ENCODE measurements around the gene FGF3.

The FGF3 gene

GRCh38 chr11:69803604-69804218, 15.5 kb downstream of the FGF3 start:
- no peak for DNase-seq (ENCODE audit: low read depth)

DNA sequence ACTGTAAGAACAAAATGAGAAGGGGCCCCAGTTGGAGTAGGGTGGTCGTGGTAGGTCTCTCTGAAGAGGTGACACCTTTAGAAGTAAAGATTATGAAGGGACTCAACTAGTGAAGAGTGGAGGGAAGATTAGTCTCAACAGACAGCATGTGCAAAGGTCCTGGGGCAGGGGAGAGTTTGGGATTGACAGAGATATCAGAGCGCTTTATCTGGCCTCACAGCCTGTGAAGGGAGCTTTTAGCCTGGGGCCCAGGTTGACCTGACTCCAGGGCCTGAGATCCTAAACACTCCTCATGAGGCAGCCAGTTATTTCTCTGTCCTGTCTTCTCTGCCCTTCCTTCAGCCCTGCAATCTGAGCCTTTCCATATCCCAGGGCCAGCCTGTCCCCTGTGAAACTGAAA, 16.2 kb downstream of the FGF3 start:
- DNase-seq (ENCODE audit: low read depth) = no peak

GRCh38 chr11:69802590-69802989, 16.6 kb downstream of the FGF3 start:
- DNase-seq (ENCODE audit: low read depth) = no peak

- DNase-seq (ENCODE audit: low read depth) = no peak
Measured at GRCh38 chr11:69801513-69802335, 17.5 kb downstream of the FGF3 start.

DNA sequence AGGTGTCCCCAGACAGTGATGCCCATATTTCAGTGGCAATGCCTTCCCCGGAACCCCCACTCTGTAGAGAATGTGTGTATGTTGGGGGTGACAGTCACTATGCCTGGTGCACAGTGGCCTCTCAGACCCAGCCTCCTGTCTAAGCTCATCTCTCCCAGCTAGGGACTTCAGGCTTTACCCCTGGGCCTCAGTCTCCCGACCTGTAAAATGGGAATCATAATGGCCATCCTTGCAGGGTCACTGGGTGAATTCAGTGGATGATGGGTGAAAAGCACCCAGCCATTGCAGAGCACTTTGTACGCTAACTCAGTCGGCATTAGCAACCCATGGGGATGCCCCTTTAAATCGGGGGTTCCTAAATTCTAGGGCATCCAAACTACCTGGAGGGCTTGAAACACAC, 18.9 kb downstream of the FGF3 start:
- DNase-seq (ENCODE audit: low read depth) = no peak

- DNase-seq (ENCODE audit: low read depth) = no peak
Measured at GRCh38 chr11:69799582-69799981, 19.6 kb downstream of the FGF3 start.

DNA sequence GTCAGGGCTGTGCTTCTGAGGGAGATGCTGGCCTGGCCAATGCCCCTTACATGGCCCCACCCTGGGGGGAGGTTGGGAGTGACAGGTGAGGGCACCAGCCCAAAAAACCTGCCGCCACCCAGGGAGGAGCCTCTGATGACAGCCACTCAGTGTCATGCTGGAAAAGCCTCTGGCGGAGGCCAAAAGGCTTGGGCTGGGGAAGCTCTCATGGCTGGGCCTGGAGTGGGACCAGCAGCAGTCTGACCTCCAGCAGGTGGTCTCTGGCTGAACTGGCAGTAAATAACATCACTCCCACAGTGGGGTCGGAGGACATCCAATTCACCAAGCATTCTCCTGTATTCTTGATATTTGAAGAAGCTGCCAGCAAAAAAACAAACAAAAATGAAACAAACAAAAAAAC, 20.1 kb downstream of the FGF3 start:
- no peak for DNase-seq (ENCODE audit: low read depth)

- no peak for DNase-seq (ENCODE audit: low read depth)
Measured at GRCh38 chr11:69797737-69798528, 21.3 kb downstream of the FGF3 start.

DNA sequence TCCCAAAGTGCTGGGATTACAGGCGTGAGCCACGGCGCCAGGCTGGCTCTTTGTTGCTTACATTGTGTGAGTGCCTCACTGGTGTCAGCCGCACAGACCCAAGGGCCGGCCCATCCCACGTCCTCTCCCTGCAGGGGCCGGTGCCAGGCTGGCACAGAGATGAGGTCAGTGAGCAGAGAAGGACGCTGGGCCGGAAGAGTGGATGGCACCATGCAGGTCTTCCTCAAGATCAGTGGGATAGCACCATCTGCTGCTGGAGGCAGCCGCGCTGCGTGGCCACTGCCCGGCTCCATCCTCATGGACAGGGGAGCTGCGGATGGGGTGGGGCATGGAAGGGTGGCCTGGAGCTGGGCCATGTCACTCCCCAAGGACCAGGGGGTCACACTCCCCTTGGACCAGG, 22.1 kb downstream of the FGF3 start:
- no peak for DNase-seq (ENCODE audit: low read depth)

- DNase-seq (ENCODE audit: low read depth) = no peak
Measured at GRCh38 chr11:69796063-69796462, 23.2 kb downstream of the FGF3 start.

GRCh38 chr11:69791276-69792180, 27.7 kb downstream of the FGF3 start:
- DNase-seq (ENCODE audit: low read depth) = peak; percentile 33

GRCh38 chr11:69788956-69789355, 30.3 kb downstream of the FGF3 start:
- no peak for DNase-seq (ENCODE audit: low read depth)

DNA sequence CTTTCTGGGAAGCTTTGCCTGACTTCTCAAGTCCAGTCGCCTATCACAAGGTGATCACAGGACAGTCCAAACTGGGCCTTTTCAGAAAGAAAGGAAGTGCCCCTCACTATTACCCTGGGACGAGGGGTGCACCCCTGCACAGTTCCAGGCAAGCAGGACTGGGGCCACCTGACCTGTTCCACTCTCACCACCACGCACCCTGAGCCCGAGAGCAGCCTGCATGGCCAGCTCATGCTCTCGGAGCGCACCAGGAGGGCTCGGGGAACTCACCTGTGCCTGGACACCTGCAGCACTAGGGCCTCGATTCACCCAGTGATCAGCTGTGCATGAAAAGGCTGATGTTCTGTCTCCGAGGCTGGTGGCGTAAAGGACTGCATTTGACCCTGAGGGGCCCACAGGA, 31.3 kb downstream of the FGF3 start:
- DNase-seq (ENCODE audit: low read depth) = no peak

DNA sequence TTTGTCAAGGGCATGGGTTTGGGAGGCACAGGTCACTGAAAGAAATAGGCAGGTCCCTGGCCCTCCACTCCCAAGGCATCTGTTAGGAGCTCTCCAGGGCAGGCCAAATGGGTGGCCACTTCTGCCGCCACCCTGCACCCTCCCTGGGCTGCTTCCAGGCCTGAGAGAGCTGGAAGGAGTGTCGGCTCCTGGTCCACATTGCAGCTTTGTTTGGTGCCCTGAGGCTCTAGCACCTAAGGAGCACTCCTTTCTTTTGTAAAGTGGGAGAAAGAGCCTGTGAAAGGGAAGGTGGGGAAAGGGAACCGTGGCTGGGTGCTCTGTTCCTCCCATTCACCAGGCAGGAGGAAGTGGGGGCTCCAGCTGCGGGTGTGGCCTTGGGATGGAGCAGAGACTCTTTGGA, 31.8 kb downstream of the FGF3 start:
- DNase-seq (ENCODE audit: low read depth) = no peak

- no peak for DNase-seq (ENCODE audit: low read depth)
Measured at GRCh38 chr11:69781241-69781640, 38.0 kb downstream of the FGF3 start.

DNA sequence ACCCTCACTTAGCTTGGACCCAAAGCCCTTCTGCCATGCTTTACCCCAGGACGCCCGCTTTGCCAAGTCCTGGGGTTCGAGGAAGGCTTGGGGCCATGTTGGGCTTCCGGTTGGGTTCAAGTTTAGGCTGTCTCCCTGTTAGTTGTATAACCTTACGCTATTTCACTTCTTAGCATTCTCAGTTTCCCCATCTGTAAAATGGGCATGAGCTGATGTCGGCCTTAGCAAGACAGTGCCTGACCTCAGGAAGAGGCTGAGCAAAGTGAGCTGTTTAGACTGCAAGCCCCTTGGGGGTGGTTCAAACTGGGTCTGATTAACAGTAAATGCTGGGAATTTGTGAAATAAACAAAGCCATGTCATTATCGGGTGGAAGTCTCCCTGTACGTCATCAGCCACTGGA, 40.8 kb downstream of the FGF3 start:
- DNase-seq (ENCODE audit: low read depth) = no peak

- no peak for DNase-seq (ENCODE audit: low read depth)
Measured at GRCh38 chr11:69775163-69775755, 44.0 kb downstream of the FGF3 start, which contains the start of gene FGF4. Gene FGF4, minus strand, starts transcription at chr11:69775341. Its CDS starts 257 bp downstream, at chr11:69775084.

- DNase-seq (ENCODE audit: low read depth) = no peak
Measured at GRCh38 chr11:69774354-69775162, 44.7 kb downstream of the FGF3 start.

- no peak for DNase-seq (ENCODE audit: low read depth)
Measured at GRCh38 chr11:69773626-69774353, 45.4 kb downstream of the FGF3 start.

DNA sequence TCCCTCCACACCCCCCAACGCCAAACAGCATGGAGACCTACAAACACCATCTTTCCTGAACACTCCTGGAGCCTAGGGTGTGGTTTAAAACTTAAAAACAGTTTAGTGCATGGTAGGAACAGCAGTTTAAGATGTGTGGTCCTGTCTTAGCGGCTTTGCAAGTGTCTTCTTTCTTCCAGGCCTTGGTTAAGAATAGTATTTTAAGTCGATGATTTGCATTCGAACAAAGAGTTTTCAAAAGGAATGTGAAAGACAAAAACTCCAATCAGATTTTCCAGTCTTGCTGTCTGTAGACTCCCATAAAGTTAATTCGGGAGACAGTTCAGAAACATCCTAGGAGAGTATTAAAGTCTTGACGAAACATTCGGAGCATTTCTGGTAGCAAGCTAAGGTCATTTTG, 47.8 kb downstream of the FGF3 start:
- no peak for DNase-seq (ENCODE audit: low read depth)
